HUES6 (cell line): ENCODE results near the gene CNN3.

ENCODE experiments used
- H3K27ac ChIP-seq: 2 replicates; pipeline ENCODE4 v1.7.0; 2013; ENCODE audit warnings: low read depth, mild to moderate bottlenecking, low read length, inconsistent platforms
- H3K27me3 ChIP-seq: 2 replicates; pipeline ENCODE4 v1.6.1; 2013; ENCODE audit warnings: low read length; ENCODE audit not compliant: control insufficient read depth, insufficient read depth
- H3K36me3 ChIP-seq: 2 replicates; pipeline ENCODE4 v1.6.1; 2013; ENCODE audit warnings: low read length; ENCODE audit not compliant: control insufficient read depth, insufficient read depth
- H3K4me1 ChIP-seq: 2 replicates; pipeline ENCODE4 v1.6.1; 2013; ENCODE audit warnings: low read length; ENCODE audit not compliant: control insufficient read depth, insufficient read depth
- H3K4me3 ChIP-seq: 2 replicates; pipeline ENCODE4 v1.5.1; 2013; ENCODE audit warnings: low read depth, low read length
- H3K9ac ChIP-seq: one replicate; pipeline ENCODE4 v1.6.1; 2013; ENCODE audit warnings: mild to moderate bottlenecking, low read length
- H3K9me3 ChIP-seq: 2 replicates; pipeline ENCODE4 v1.6.1; 2013; ENCODE audit warnings: low read depth, low read length; ENCODE audit not compliant: control insufficient read depth, insufficient read depth

The CNN3 gene

GRCh38 chr1:94920061-94920460, 6.8 kb downstream of the CNN3 start:
- Histone ChIP-seq H3K27me3 (no peaks in the 10 kb centered on the region), H3K27ac (no peak overlapping the region), H3K9ac (no peak overlapping the region), H3K4me3 (no peak overlapping the region), H3K4me1 (peaks cover 44% of the 10 kb centered on the region), H3K36me3 (peaks cover 6% of the 10 kb centered on the region; the same call in 1 of the 2 replicates), H3K9me3 (no peaks in the 10 kb centered on the region)

GRCh38 chr1:94919241-94920030, 7.5 kb downstream of the CNN3 start:
- H3K27me3 ChIP-seq = no peaks in the 10 kb centered on the region
- no peak overlapping the region for H3K4me3 ChIP-seq
- H3K36me3 ChIP-seq = peaks cover 6% of the 10 kb centered on the region; the same call in 1 of the 2 replicates
- no peaks in the 10 kb centered on the region for H3K9me3 ChIP-seq
- H3K4me1 ChIP-seq = peaks cover 38% of the 10 kb centered on the region
- no peak overlapping the region for H3K9ac ChIP-seq
- no peak overlapping the region for H3K27ac ChIP-seq

GRCh38 chr1:94917251-94917650, 9.7 kb downstream of the CNN3 start:
- peaks cover 37% of the 10 kb centered on the region for H3K4me1 ChIP-seq
- H3K9ac ChIP-seq = no peak overlapping the region
- H3K36me3 ChIP-seq = peaks cover 3% of the 10 kb centered on the region; the same call in 1 of the 2 replicates

GRCh38 chr1:94912263-94913184, 14.4 kb downstream of the CNN3 start:
- no peaks in the 10 kb centered on the region for H3K27me3 ChIP-seq
- H3K4me3 ChIP-seq = no peak overlapping the region
- H3K27ac ChIP-seq = no peak overlapping the region
- no peak overlapping the region for H3K9ac ChIP-seq
- H3K4me1 ChIP-seq = peaks cover 46% of the 10 kb centered on the region
- no peaks in the 10 kb centered on the region for H3K9me3 ChIP-seq
- peaks cover 14% of the 10 kb centered on the region; the same call in 1 of the 2 replicates for H3K36me3 ChIP-seq

More at GRCh38 chr1:94917251-94917650, 9.7 kb downstream of the CNN3 start:
- Histone ChIP-seq H3K27me3 (no peaks in the 10 kb centered on the region), H3K9me3 (no peaks in the 10 kb centered on the region), H3K27ac (no peak overlapping the region), H3K4me3 (no peak overlapping the region)

GRCh38 chr1:94909486-94909885, 17.4 kb downstream of the CNN3 start:
- Histone ChIP-seq H3K4me3 (no peak overlapping the region), H3K27me3 (no peaks in the 10 kb centered on the region), H3K9me3 (no peaks in the 10 kb centered on the region), H3K9ac (no peak overlapping the region), H3K27ac (no peak overlapping the region), H3K4me1 (peaks cover 54% of the 10 kb centered on the region), H3K36me3 (peaks cover 15% of the 10 kb centered on the region; the same call in 1 of the 2 replicates)

GRCh38 chr1:94908965-94909364, 17.9 kb downstream of the CNN3 start:
- Histone ChIP-seq H3K4me3 (no peak overlapping the region), H3K4me1 (peaks cover 54% of the 10 kb centered on the region), H3K27ac (no peak overlapping the region), H3K27me3 (no peaks in the 10 kb centered on the region), H3K9me3 (no peaks in the 10 kb centered on the region), H3K36me3 (peaks cover 15% of the 10 kb centered on the region; the same call in 1 of the 2 replicates), H3K9ac (no peak overlapping the region)

- Histone ChIP-seq H3K27ac (no peak overlapping the region), H3K9me3 (no peaks in the 10 kb centered on the region), H3K9ac (no peak overlapping the region)
These were observed 18.7 kb downstream of the CNN3 start for GRCh38 chr1:94908190-94908589.

GRCh38 chr1:94907136-94907535, 19.8 kb downstream of the CNN3 start:
- Histone ChIP-seq H3K27ac (no peak overlapping the region), H3K9ac (no peak overlapping the region), H3K4me3 (no peak overlapping the region), H3K9me3 (no peaks in the 10 kb centered on the region), H3K27me3 (no peaks in the 10 kb centered on the region), H3K36me3 (peaks cover 30% of the 10 kb centered on the region), H3K4me1 (peaks cover 39% of the 10 kb centered on the region)

More at GRCh38 chr1:94908190-94908589, 18.7 kb downstream of the CNN3 start:
- peaks cover 19% of the 10 kb centered on the region for H3K36me3 ChIP-seq
- H3K4me1 ChIP-seq = peaks cover 50% of the 10 kb centered on the region
- no peaks in the 10 kb centered on the region for H3K27me3 ChIP-seq
- H3K4me3 ChIP-seq = no peak overlapping the region

- Histone ChIP-seq H3K9me3 (no peaks in the 10 kb centered on the region), H3K9ac (no peak overlapping the region), H3K4me1 (peaks cover 37% of the 10 kb centered on the region), H3K4me3 (no peak overlapping the region), H3K36me3 (peaks cover 37% of the 10 kb centered on the region), H3K27ac (no peak overlapping the region), H3K27me3 (no peaks in the 10 kb centered on the region)
These were observed 20.5 kb downstream of the CNN3 start for GRCh38 chr1:94906382-94906781.

GRCh38 chr1:94905207-94905606, 21.7 kb downstream of the CNN3 start:
- Histone ChIP-seq H3K9me3 (no peaks in the 10 kb centered on the region), H3K9ac (no peak overlapping the region), H3K27ac (no peak overlapping the region), H3K4me3 (no peak overlapping the region), H3K4me1 (peaks cover 27% of the 10 kb centered on the region), H3K27me3 (no peaks in the 10 kb centered on the region), H3K36me3 (peaks cover 47% of the 10 kb centered on the region)
